Measurements from ENCODE around the gene TRIP10.
"Not testable (repeated sequence)": the region's sequence is repeated elsewhere in the genome, so short reads cannot be mapped to it uniquely, and the experiment has no call there.

TRIP10 gene

GRCh38 chr19:6790194-6791128, 51.0 kb downstream of the TRIP10 start:
- no peak overlapping the region for H3K9ac ChIP-seq
- no peak overlapping the region for H3K27ac ChIP-seq
- H3K4me3 ChIP-seq = no peak overlapping the region
- H3K9me3 ChIP-seq = peaks cover 56% of the 10 kb centered on the region
- H3K4me1 ChIP-seq = peaks cover 20% of the 10 kb centered on the region
- peaks cover 98% of the 10 kb centered on the region for H4K20me1 ChIP-seq
- H3K27me3 ChIP-seq = no peaks in the 10 kb centered on the region
- H3K4me2 ChIP-seq = no peak overlapping the region
- no peak for TF ChIP-seq Cebpa-rat (IDR thresholded peaks at IDR 0.05)
- peaks cover 95% of the 10 kb centered on the region for H3K36me3 ChIP-seq

- Histone ChIP-seq H3K36me3 (peaks cover 95% of the 10 kb centered on the region), H4K20me1 (peaks cover 98% of the 10 kb centered on the region), H3K9me3 (peaks cover 56% of the 10 kb centered on the region), H3K9ac (no peak overlapping the region), H3K27me3 (no peaks in the 10 kb centered on the region), H3K27ac (no peak overlapping the region), H3K4me3 (no peak overlapping the region), H3K4me2 (no peak overlapping the region), H3K4me1 (peaks cover 23% of the 10 kb centered on the region)
- no peak for TF ChIP-seq Cebpa-rat (IDR thresholded peaks at IDR 0.05)
Observed at GRCh38 chr19:6791237-6791636, 51.8 kb downstream of the TRIP10 start.

- H3K9me3 ChIP-seq = peaks cover 55% of the 10 kb centered on the region
- peaks cover 97% of the 10 kb centered on the region for H4K20me1 ChIP-seq
- no peak overlapping the region for H3K4me3 ChIP-seq
- no peaks in the 10 kb centered on the region for H3K27me3 ChIP-seq
- TF ChIP-seq Cebpa-rat (IDR thresholded peaks at IDR 0.05) = no peak
- peaks cover 34% of the 10 kb centered on the region for H3K4me1 ChIP-seq
- H3K9ac ChIP-seq = no peak overlapping the region
- H3K36me3 ChIP-seq = peaks cover 86% of the 10 kb centered on the region
- no peak overlapping the region for H3K4me2 ChIP-seq
- no peak overlapping the region for H3K27ac ChIP-seq
Observed at GRCh38 chr19:6793411-6793810, 53.9 kb downstream of the TRIP10 start.

- Histone ChIP-seq H3K27ac (no peak overlapping the region), H4K20me1 (peaks cover 91% of the 10 kb centered on the region), H3K9me3 (peaks cover 49% of the 10 kb centered on the region), H3K4me1 (peaks cover 33% of the 10 kb centered on the region), H3K9ac (no peak overlapping the region), H3K27me3 (no peaks in the 10 kb centered on the region), H3K36me3 (peaks cover 81% of the 10 kb centered on the region), H3K4me2 (no peak overlapping the region), H3K4me3 (no peak overlapping the region)
- no peak for TF ChIP-seq Cebpa-rat (IDR thresholded peaks at IDR 0.05)
Observed at GRCh38 chr19:6793973-6794372, 54.5 kb downstream of the TRIP10 start.

- Histone ChIP-seq H3K9ac (no peak overlapping the region), H3K36me3 (peaks cover 72% of the 10 kb centered on the region), H3K27me3 (no peaks in the 10 kb centered on the region), H4K20me1 (peaks cover 87% of the 10 kb centered on the region), H3K27ac (no peak overlapping the region), H3K4me3 (no peak overlapping the region), H3K4me1 (peaks cover 42% of the 10 kb centered on the region), H3K4me2 (no peak overlapping the region), H3K9me3 (peaks cover 40% of the 10 kb centered on the region)
- no peak for TF ChIP-seq Cebpa-rat (IDR thresholded peaks at IDR 0.05)
Observed at GRCh38 chr19:6794686-6795431, 55.4 kb downstream of the TRIP10 start.

GRCh38 chr19:6796278-6796677, 56.8 kb downstream of the TRIP10 start:
- Histone ChIP-seq H3K27me3 (no peaks in the 10 kb centered on the region), H3K4me1 (peaks cover 56% of the 10 kb centered on the region), H3K9ac (no peak overlapping the region), H3K9me3 (peaks cover 27% of the 10 kb centered on the region), H3K36me3 (peaks cover 58% of the 10 kb centered on the region), H3K4me2 (no peak overlapping the region), H3K27ac (no peak overlapping the region), H3K4me3 (no peak overlapping the region), H4K20me1 (peaks cover 73% of the 10 kb centered on the region)
- no peak for TF ChIP-seq Cebpa-rat (IDR thresholded peaks at IDR 0.05)

GRCh38 chr19:6797646-6798045, 58.2 kb downstream of the TRIP10 start:
- H3K9me3 ChIP-seq = peaks cover 22% of the 10 kb centered on the region
- no peak overlapping the region for H3K4me3 ChIP-seq
- no peak overlapping the region for H3K27ac ChIP-seq
- H3K9ac ChIP-seq = no peak overlapping the region
- H3K4me1 ChIP-seq = peaks cover 50% of the 10 kb centered on the region
- H4K20me1 ChIP-seq = peaks cover 59% of the 10 kb centered on the region
- peaks cover 44% of the 10 kb centered on the region for H3K36me3 ChIP-seq
- H3K27me3 ChIP-seq = no peaks in the 10 kb centered on the region
- no peak overlapping the region for H3K4me2 ChIP-seq
- TF ChIP-seq Cebpa-rat (IDR thresholded peaks at IDR 0.05) = no peak

- not testable (repeated sequence) for H3K9me3 ChIP-seq, H3K27me3 ChIP-seq
- peak overlapping the region; percentile 97 for H3K27ac ChIP-seq
- H3K4me2 ChIP-seq = peak overlapping the region; percentile 92
- H3K9ac ChIP-seq = peak overlapping the region; percentile 88
- H3K36me3 ChIP-seq = peaks cover 21% of the 10 kb centered on the region
- peak overlapping the region; percentile 64 for H3K4me3 ChIP-seq
- H3K4me1 ChIP-seq = peaks cover 74% of the 10 kb centered on the region
- H4K20me1 ChIP-seq = peaks cover 35% of the 10 kb centered on the region
Observed at GRCh38 chr19:6800160-6800790, 60.8 kb downstream of the TRIP10 start.

GRCh38 chr19:6800991-6801484, 61.6 kb downstream of the TRIP10 start:
- H3K4me3 ChIP-seq = peak overlapping the region; percentile 64
- H3K36me3 ChIP-seq = peaks cover 18% of the 10 kb centered on the region
- no peak for TF ChIP-seq Cebpa-rat (IDR thresholded peaks at IDR 0.05)
- H3K9me3 ChIP-seq = no peaks in the 10 kb centered on the region
- H3K9ac ChIP-seq = peak overlapping the region; percentile 88
- peak overlapping the region; percentile 92 for H3K4me2 ChIP-seq
- H3K27ac ChIP-seq = peak overlapping the region; percentile 97
- H3K27me3 ChIP-seq = no peaks in the 10 kb centered on the region
- peaks cover 81% of the 10 kb centered on the region for H3K4me1 ChIP-seq
- peaks cover 30% of the 10 kb centered on the region for H4K20me1 ChIP-seq
